ES-I3 (cell line): Measurements from ENCODE around the gene CREB3.

Experiments used
- H3K36me3 ChIP-seq: 2 replicates; pipeline ENCODE4 v1.6.1; 2013; ENCODE audit warnings: mild to moderate bottlenecking, low read length, control low read depth, moderate library complexity; ENCODE audit not compliant: insufficient read depth
- H3K4me1 ChIP-seq: 2 replicates; pipeline ENCODE4 v1.6.1; 2013; ENCODE audit warnings: mild to moderate bottlenecking, control low read depth, low read length; ENCODE audit not compliant: insufficient read depth
- H3K9ac ChIP-seq: 2 replicates; pipeline ENCODE4 v1.6.1; 2013; ENCODE audit warnings: low read depth, mild to moderate bottlenecking, low read length, moderate library complexity
- H3K9me3 ChIP-seq: 2 replicates; pipeline ENCODE4 v1.6.1; 2013; ENCODE audit warnings: mild to moderate bottlenecking, low read length, moderate library complexity; ENCODE audit not compliant: control insufficient read depth, insufficient read depth

The CREB3 gene

DNA sequence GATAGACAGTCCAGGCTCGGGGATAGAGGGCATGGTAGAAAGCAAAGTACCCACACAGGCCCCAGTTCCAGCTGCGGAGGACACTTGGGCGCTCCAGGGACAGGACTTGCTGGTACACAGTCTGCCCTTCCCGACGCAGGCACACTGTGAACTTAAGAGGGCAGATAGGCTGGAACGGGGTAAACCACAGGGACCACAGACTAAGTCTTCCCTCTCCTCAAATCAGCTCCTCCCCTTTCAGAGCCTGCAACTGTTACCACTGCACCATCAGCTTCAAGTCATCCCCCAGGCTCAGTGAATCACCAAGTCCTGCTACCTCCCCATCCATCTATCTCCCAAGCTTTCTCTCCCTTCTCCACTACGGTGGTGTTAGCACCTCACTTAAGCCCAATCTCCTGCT, 9.3 kb downstream of the CREB3 start:
- H3K36me3 ChIP-seq: peaks cover 35% of the 10 kb centered on the region

DNA sequence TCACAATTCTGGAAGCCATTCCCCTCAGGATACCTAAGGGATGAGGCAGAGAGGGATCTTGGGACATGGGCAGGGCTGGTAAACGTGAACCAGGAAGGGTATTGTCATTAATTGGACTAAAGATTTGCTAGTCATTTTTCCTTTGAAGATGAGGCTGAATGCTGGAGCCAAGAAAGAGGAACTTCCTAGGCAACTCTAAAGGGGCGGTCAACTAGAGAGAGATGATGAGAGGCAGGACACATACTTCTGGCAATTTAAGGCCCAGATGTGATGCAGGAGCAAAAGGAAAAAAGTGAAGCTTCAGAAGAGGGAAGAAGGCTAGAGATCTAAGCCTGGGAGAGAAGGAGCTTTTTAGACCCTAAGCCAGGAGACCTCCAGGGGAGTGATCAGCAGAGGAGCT, 11.0 kb downstream of the CREB3 start:
- Histone ChIP-seq H3K9ac (no peak overlapping the region), H3K36me3 (peaks cover 26% of the 10 kb centered on the region), H3K9me3 (no peaks in the 10 kb centered on the region), H3K4me1 (peaks cover 12% of the 10 kb centered on the region; the same call in 1 of the 2 replicates)

More for the DNA sequence above, 9.3 kb downstream of the CREB3 start:
- H3K9ac ChIP-seq: no peak overlapping the region
- H3K4me1 ChIP-seq: 0 out of 2 replicates have a peak, but pooled peaks cover 2% of the 10 kb centered on the region
- no peaks in the 10 kb centered on the region for H3K9me3 ChIP-seq

DNA sequence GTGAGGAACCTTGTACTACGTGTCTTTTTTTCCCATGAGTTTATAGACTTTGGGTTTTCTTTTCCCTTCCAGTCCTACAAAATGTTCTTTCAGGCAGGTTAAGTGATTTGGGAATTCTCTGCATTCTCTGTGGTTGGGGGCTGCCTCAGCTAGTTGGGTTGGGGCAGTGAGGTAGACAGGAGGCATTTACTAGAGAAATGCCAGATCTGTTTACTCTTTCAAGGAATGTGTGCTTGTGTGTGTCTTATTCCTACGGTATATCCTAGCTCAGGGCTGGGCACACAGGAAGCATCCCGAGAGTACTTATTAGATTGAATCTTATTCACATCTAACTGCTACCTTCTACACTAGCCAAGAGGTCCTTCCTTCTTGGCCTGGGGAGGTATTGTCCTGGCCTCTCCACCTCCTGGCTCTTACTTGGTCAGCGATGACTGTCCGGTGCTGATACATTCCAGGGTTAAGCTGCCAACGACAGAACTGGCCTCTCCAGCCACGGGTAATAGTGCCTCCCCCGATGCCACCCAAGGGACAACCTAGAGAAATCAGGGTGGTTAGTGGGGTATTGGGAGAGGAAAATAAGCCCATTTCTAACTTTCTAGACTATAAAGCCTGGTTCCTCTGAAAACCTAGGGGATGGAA, 11.5 kb downstream of the CREB3 start:
- Histone ChIP-seq H3K9me3 (no peaks in the 10 kb centered on the region), H3K9ac (no peak overlapping the region), H3K36me3 (peaks cover 23% of the 10 kb centered on the region), H3K4me1 (peaks cover 12% of the 10 kb centered on the region; the same call in 1 of the 2 replicates)

DNA sequence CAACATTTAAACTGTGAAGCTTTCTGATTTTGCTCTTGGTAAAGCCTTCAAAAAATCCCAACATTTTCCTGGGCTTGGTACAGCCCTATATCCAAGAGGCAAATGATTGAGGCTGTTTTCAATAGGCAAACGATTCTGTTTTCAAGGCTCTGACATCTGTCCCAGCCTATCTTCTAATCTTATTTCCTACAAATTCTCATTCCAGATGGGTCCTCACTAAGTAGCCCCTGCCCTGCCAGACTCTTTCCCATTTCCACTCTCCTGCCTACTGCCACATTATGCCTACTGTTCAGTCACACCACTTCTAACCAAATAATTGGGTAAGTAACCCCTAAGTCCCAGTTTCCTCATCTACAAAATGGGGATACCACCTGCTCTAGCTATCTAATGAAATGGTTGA, 13.1 kb downstream of the CREB3 start:
- Histone ChIP-seq H3K9ac (no peak overlapping the region), H3K4me1 (peaks cover 19% of the 10 kb centered on the region; the same call in 1 of the 2 replicates), H3K9me3 (no peaks in the 10 kb centered on the region), H3K36me3 (peaks cover 15% of the 10 kb centered on the region)

DNA sequence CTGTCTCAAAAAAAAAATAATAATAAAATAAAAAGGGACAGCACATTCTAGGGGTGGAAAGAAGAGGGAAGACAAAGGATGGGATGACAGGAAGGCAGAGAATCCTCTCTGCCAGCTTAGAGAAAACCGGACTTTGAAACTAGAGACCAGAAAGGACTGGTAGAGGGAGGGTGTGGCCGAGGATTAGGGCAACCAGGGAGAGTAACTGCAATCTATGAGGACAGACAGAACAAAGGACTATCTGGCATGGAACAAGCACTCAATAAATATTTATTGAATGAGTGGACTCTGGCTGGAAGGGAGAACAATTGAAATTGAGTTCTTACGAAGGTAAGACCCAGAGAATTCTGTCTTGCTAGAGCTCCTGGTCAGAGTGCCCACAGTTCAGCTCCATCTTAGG, 14.1 kb downstream of the CREB3 start:
- Histone ChIP-seq H3K4me1 (peaks cover 19% of the 10 kb centered on the region; the same call in 1 of the 2 replicates), H3K9ac (peak overlapping the region; percentile 25; the same call in 1 of the 2 replicates), H3K9me3 (no peaks in the 10 kb centered on the region), H3K36me3 (peaks cover 13% of the 10 kb centered on the region)

DNA sequence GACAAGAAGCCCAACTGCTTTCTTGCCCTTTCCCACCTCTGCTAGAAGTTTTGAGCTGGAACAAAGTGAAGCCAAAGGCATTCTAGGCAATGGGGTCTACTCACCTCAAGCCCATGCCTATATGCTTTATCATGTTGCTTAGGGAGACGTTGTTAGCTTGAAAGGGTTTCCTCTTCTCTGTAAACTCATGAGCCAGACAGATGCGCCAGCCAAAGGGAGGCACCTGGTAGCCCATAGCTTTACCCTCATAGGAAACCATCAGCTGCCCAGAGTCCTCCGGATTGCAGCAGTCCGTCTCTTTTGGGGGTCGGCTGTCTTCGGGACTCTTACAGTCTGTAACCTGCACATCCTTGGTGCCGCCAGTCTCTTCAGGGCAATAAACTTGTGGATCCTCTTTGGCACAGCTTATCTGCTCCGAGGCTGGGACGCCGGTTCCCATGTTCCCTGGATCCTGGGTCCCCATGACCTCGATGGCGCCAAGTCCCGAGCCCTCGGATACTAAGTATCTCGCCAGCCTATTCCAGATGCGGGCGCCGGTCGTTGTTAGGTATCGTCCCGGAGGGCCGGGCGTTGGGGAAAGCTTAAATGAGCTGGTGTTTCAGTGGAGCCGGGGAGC, 15.9 kb downstream of the CREB3 start:
- H3K4me1 ChIP-seq: peaks cover 19% of the 10 kb centered on the region; the same call in 1 of the 2 replicates
- no peaks in the 10 kb centered on the region for H3K9me3 ChIP-seq
- H3K36me3 ChIP-seq: peaks cover 7% of the 10 kb centered on the region
- peak overlapping the region; percentile 92 for H3K9ac ChIP-seq

DNA sequence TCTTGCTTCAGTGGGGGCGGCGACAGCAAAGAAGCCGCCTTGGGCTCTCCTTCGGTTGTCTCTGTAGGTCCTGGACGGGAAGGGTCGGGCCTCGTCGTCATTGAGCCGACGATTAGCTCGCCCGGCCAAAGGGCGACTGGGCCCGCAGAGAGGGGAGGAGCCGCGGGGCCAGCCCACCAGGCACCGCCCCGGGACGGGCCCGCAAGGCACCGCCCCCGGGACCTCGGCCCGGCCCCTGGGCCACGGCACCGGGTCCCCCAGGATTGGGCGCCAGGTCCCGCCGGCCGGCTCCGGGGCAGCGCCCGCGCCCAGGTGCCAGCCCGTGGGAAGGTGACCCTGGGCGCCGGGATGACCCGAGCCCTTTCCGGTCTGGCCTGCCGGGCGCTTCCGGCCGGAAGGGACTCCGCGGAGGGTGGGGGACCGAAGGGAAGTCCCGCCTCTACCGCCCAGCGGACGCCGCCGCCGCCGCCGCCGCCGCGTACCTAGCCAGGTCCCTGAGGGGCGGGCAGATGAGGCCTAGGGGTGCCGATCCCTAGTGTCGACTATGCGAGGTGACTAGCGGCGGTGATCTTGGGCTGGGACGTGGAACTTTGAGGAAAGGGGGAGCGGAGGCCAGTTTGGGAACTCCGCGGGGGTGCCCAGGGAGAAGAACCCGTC, 16.5 kb downstream of the CREB3 start, which contains the start of the genes GBA2 and RGP1:
Gene GBA2, minus strand, starts transcription at position 371 of the 657 bp plus-strand sequence. CDS start 524 bp downstream, outside the sequence.
Gene RGP1, plus strand, starts transcription at position 430 of the 657 bp plus-strand sequence. CDS start 469 bp downstream, outside the sequence.
- Histone ChIP-seq H3K9me3 (no peaks in the 10 kb centered on the region), H3K9ac (peak within 1 kb of the TSS; percentile 92), H3K4me1 (peaks cover 19% of the 10 kb centered on the region; the same call in 1 of the 2 replicates), H3K36me3 (peaks cover 2% of the 10 kb centered on the region)

DNA sequence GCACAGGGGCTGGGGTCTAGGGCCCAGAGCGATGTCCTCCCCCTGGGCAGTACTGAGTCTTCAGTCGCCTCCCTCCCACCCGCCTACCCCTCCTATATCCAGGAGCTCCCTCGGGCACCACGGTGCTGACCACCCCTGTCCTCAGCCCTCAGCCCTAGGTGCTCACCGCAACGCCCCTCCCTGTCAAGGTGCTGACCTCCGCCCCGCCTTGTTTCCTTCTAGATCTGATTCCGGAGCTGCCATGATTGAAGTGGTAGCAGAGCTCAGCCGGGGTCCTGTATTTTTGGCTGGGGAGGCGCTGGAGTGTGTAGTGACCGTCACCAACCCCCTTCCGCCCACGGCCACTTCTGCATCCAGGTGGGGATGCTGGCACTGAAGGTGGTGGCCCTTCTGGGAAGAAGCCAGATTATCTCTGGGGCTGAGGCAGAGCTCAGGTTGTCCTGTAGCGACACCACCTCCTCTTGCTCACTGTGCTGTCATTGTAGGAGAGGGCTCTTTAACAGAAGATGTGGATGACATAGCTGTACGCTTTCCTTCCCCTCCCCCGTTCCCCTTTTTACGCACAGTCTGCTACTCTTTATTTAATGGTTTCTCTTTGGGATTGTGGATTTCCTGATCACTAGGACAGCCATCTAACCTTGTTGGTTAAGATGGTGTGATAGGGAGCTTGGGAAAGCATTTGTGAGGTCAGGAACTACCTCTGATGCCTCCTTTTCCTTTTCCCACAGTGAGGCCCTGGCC, 17.2 kb downstream of the CREB3 start:
- Histone ChIP-seq H3K36me3 (no peaks in the 10 kb centered on the region; the same call in 1 of the 2 replicates), H3K9ac (peak overlapping the region; percentile 92), H3K4me1 (peaks cover 19% of the 10 kb centered on the region; the same call in 1 of the 2 replicates), H3K9me3 (no peaks in the 10 kb centered on the region)

DNA sequence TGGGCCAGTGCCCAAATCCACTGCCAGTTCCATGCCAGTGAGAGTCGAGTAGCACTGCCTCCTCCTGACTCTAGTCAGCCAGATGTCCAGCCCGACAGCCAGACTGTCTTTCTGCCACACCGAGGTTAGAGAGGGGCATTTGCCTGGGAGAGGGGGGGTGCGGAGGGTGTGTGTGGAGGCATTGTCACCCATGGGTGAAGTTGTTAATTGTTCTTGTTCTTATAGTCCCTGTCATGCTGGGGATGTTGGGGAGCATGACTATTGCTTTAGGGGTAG, 17.7 kb downstream of the CREB3 start:
- Histone ChIP-seq H3K4me1 (peaks cover 19% of the 10 kb centered on the region; the same call in 1 of the 2 replicates), H3K9me3 (no peaks in the 10 kb centered on the region), H3K36me3 (no peaks in the 10 kb centered on the region; the same call in 1 of the 2 replicates), H3K9ac (peak overlapping the region; percentile 92; the same call in 1 of the 2 replicates)

DNA sequence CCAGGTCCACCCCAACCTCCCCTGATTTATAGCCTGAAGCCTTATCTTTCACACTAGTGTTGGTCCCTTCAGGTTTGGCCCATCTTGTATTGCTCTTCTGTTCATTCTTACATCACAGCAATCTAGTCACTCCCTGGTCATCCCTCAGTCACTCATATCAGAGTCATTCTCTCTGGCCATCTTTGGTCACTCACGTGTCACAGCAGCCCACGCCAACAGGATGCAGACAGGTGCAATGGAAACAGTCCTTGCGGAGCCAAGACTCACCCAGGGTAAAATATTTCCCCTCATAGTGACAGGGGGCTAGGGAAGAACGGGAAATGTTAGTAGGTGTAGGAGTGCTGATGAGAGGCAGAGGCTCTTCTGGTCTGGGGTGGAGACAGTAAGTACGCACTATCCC, 21.0 kb downstream of the CREB3 start:
- Histone ChIP-seq H3K4me1 (peaks cover 7% of the 10 kb centered on the region), H3K9ac (no peak overlapping the region), H3K9me3 (no peaks in the 10 kb centered on the region), H3K36me3 (no peaks in the 10 kb centered on the region; the same call in 1 of the 2 replicates)

DNA sequence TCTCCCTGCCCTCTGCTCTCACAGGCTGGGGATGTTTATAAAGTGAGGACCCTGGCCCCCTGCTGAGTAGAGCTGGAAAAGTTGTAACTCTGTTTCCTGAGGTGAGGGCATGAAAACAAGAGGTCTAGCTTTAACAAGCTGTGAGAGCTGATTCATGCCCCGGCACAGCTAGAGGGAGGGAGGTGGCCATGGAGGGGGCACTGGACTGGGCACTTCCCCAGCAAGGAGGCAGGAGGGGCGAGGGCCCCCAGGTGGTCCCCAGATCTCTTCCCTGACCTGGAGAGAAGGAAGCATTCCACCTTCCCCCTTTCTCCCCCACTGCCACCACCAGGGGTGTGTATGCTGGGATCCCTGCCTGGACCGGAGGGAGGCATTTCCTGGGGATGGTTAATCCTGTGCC, 21.8 kb downstream of the CREB3 start, which contains the start of gene MSMP:
Gene MSMP, minus strand, starts transcription at position 13 of the 400 bp plus-strand sequence. CDS start 147 bp downstream, outside the sequence.
- no peaks in the 10 kb centered on the region; the same call in 1 of the 2 replicates for H3K36me3 ChIP-seq
- H3K9me3 ChIP-seq: no peaks in the 10 kb centered on the region
- peaks cover 7% of the 10 kb centered on the region for H3K4me1 ChIP-seq
- no peak within 1 kb of the TSS for H3K9ac ChIP-seq

DNA sequence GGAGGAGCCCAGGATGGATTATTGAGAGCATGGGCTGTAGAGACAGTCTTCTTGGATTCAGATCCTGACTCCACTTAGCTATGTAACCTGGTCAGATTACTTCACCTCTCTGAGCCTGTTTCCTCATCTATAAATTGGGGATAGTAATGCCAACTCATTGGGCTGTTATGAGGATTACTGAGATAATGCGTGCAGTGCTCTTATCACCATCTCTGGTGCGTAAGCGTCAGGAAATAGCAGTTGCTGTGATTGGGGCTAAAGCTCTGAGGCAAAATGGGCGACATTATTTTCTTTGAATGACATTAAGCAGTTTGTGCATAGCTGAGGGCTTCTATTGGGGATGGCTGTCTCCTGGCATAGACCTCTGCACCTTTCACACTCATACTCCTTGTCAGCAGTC, 22.6 kb downstream of the CREB3 start:
- H3K36me3 ChIP-seq: no peaks in the 10 kb centered on the region; the same call in 1 of the 2 replicates
- H3K4me1 ChIP-seq: peaks cover 4% of the 10 kb centered on the region
- H3K9ac ChIP-seq: no peak overlapping the region
- no peaks in the 10 kb centered on the region for H3K9me3 ChIP-seq

DNA sequence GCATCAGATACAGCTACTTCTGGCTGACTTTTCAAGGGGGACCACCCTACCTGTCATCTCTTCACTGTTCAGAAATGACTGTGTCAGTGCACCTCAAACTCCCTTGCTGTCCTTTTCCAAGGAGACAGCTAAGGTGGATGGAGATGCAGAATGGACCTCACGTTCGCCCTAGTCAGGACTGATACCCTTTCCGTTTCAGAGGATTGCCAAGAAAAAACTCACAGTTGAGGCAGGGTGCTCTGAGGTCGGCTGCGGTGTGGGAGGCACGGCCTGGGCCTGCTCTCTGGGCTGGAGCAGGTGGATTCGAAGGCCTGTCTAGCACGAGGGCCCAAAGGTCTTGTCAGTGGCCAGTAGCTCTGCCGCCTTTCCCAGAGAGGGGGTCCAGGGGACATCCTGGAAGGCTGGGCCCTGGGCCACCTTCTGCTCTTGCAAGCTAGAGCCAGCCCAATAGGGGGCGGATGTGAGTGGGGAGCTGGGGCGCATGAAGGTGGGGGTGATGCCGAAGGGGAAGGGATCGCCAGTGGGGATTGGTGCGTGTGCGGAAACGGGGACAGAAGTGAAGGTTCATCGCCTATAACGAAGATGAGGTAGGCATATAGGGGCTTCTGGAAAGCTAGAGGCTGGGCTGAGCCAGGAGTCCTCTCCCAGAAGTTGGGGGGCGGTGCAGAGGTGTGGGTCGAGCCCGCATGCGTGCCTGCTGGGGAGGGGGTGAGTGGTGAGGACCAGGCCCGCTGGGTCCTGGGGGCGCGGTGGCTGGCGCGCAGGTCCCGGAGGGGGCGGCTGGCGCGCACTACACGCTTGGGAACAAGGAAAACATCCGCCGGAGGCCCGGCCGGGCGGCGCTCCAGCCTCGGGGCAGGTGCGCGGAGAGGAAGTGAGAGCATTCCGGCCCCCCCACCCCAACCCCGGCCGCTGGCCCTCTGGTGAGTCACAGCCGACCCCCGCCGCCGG, 24.1 kb downstream of the CREB3 start:
- Histone ChIP-seq H3K9me3 (no peaks in the 10 kb centered on the region), H3K9ac (peak overlapping the region; percentile 99), H3K4me1 (no peaks in the 10 kb centered on the region; the same call in 1 of the 2 replicates), H3K36me3 (no peaks in the 10 kb centered on the region; the same call in 1 of the 2 replicates)
